ENCODE measurements around the gene UBN1. TPM values are rescaled to one million over a fixed set of nuclear protein-coding genes. Genes with fewer than 3 reads are reported as not detected.

Gene UBN1
- total and polyA plus RNA-seq, 2 donors (not counting 3 experiments of a cell fraction or from before 2014, with no cell fraction given) = 26.0 to 44.8 TPM

DNA sequence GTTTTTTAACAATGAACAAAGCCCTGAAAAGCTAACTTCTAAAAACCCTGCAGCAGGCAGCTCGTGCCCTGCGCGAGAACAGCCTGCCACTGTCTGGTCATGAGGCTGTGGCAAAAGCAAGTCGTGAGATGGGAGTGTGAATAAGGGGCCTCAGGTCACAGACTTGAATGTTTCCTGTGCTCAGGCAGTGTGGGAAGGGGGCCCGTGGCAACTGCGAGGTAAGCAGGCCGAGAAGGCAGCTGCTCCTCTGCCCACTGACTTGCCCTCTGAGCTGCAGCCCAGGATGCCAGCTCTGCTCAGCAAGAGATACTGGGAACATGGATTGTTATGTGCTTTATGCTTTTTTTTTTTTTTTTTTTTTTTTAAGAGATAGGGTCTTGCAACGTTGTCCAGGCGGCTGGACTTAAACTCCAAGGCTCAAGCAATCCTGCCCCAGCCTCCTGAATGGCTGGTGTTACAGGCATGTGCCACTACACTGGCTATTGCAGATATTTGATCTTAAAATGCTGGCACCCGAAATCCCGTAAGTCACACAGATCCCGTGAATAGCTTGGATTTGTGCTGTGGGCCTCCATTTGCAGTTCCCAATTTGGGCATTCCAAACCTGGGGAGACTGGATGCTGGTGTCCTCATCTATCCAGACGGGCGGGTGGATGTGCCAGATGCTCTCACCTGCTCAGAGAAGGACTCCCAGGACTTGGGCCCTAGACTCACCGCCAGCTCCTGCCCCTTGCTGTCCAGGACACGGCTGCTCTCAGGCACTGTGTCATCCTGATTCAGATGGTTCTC, 44.0 kb downstream of the UBN1 start:
- BruUV-seq (replicated peaks) = no TSS peak
- no peak overlapping the region for H3K4me2 ChIP-seq (ENCODE audit: insufficient read depth, low read length)
- H3K36me3 ChIP-seq (ENCODE audit: control insufficient read depth in 2 of 2, extremely low read depth in 1 of 2, insufficient read depth in 2 of 2, low read length in 2 of 2) = peaks cover 0 to 1% of the 10 kb centered on the region in 2 experiments
- no peak overlapping the region for H3K27ac ChIP-seq (ENCODE audit: insufficient read depth, low read depth, low read length)
- no peak overlapping the region for H3K9ac ChIP-seq (replicated peaks; ENCODE audit: extremely low read depth, insufficient read depth, low read length)
- H3K79me2 ChIP-seq (ENCODE audit: control insufficient read depth, insufficient read depth, low read length) = no peaks in the 10 kb centered on the region
- no peak for DNase-seq (ENCODE audit: low read depth, low spot score)
- dilution Hi-C loops (cut with MboI; ENCODE audit: extremely low pct_ligation_motif_present, low sequenced_read_pairs) = no loop called here
- no peak for FAIRE-seq
- H3K4me3 ChIP-seq (replicated peaks in 1 of 3; ENCODE audit: insufficient read depth in 1 of 3, low read depth in 1 of 3, low read length in 3 of 3) = no peak overlapping the region
- intact Hi-C loops (cut with micrococcal nuclease) = loop anchor here (10.0 kb wide), 1 partner anchor 64 kb away; the partner anchor contains the start of gene SEC14L5
- CTCF ChIA-PET = interaction anchor here (0.6 kb wide), 1 partner anchor 40 kb away, joined by 3 read pairs; no protein-coding TSS in a partner anchor
- H3K4me1 ChIP-seq (ENCODE audit: control insufficient read depth, extremely low read depth, insufficient read depth, low read length) = no peaks in the 10 kb centered on the region
- H4K20me1 ChIP-seq (replicated peaks; ENCODE audit: control insufficient read depth, extremely low read depth, insufficient read depth, low read length) = no peaks in the 10 kb centered on the region
- H3K9me1 ChIP-seq (replicated peaks; ENCODE audit: control insufficient read depth, extremely low read depth, insufficient read depth, low read length) = no peaks in the 10 kb centered on the region
- POLR2A ChIA-PET = interaction anchor here (0.7 kb wide), 1 partner anchor 83 kb away, joined by 8 read pairs; no protein-coding TSS in a partner anchor
- TF ChIP-seq POLR2AphosphoS5 (IDR thresholded peaks at IDR 0.05; ENCODE audit: insufficient read depth, low read depth, low read length) (no peak), MYC (IDR thresholded peaks at IDR 0.05; ENCODE audit: low read depth, low read length) (no peak), EZH2 (IDR thresholded peaks at IDR 0.05; ENCODE audit: borderline replicate concordance, low read depth, low read length, severe bottlenecking) (no peak), MAX (IDR thresholded peaks at IDR 0.05; ENCODE audit: insufficient read depth, insufficient read length) (no peak), POLR2A (IDR thresholded peaks at IDR 0.05; ENCODE audit: low read depth, low read length) (no peak), JUN (IDR thresholded peaks at IDR 0.05; ENCODE audit: borderline replicate concordance, insufficient read depth, insufficient read length, low read depth) (no peak), CTCF (IDR thresholded peaks at IDR 0.05; ENCODE audit: extremely low read depth in 1 of 2, insufficient read depth in 1 of 2, low read depth in 1 of 2, low read length in 2 of 2) (no peak), FOS (IDR thresholded peaks at IDR 0.05; ENCODE audit: borderline replicate concordance, insufficient read depth, low read length) (no peak), GATA2 (IDR thresholded peaks at IDR 0.05; ENCODE audit: insufficient read depth, insufficient read length, low read depth, low read length) (no peak)
- no peaks in the 10 kb centered on the region for H3K9me3 ChIP-seq (replicated peaks; ENCODE audit: control insufficient read depth, insufficient read depth, low read length)
- H2AFZ ChIP-seq (ENCODE audit: low read depth, low read length) = no peak overlapping the region
- H3K27me3 ChIP-seq (ENCODE audit: control insufficient read depth in 2 of 2, insufficient read depth in 2 of 2, low read length in 2 of 2) = no peaks in the 10 kb centered on the region

Measured in endothelial cell of umbilical vein (primary cell).